Esophagus muscularis mucosa (tissue), 4 donors: ENCODE data around the gene OPRL1. TPM values are rescaled to one million over a fixed set of nuclear protein-coding genes. Genes with fewer than 3 reads are reported as not detected.
"Not testable (repeated sequence)": the region's sequence is repeated elsewhere in the genome, so short reads cannot be mapped to it uniquely, and the experiment has no call there.

ENCODE experiments used
- DNase-seq: peaks from one replicate; pipeline ENCODE4 v3.0.0-alpha.2; 2017; ENCODE audit errors: extremely low spot score
- H3K27ac ChIP-seq, 4 donors: fragments of 200-600 bp; sonication (generic); replicated peaks in 1 of 4; 1 replicate in 3 of 4; 2 replicates in 1 of 4; pipeline ENCODE4 v1.5.1; 2016 to 2019; ENCODE audit warnings: mild to moderate bottlenecking in 1 of 4
- H3K27me3 ChIP-seq, 4 donors: fragments of 200-600 bp; sonication (generic); one replicate each; pipeline versions ENCODE4 v1.5.1 to v1.6.0; 2016 to 2019
- H3K36me3 ChIP-seq, 4 donors: fragments of 200-600 bp; sonication (generic); one replicate each; pipeline ENCODE4 v1.5.1; 2016 to 2019
- H3K4me1 ChIP-seq, 4 donors: fragments of 200-600 bp; sonication (generic); one replicate each; pipeline ENCODE4 v1.5.1; 2016 to 2019
- H3K4me3 ChIP-seq, 4 donors: fragments of 200-600 bp; sonication (generic); 1 replicate in 2 of 4; 2 replicates in 2 of 4; pipeline ENCODE4 v1.5.1; 2016 to 2019; ENCODE audit warnings: mild to moderate bottlenecking in 4 of 4, moderate library complexity in 1 of 4
- H3K9me3 ChIP-seq, 4 donors: fragments of 200-600 bp; sonication (generic); 1 replicate in 3 of 4; 2 replicates in 1 of 4; pipeline ENCODE4 v1.5.1; 2016 to 2019
- EP300 ChIP-seq: sonication (generic); formaldehyde crosslinking; IDR thresholded peaks from one replicate; pipeline ENCODE4 v1.6.1; 2017; ENCODE audit warnings: antibody characterized with exemption
- POLR2A ChIP-seq: fragments of 450-650 bp; IDR thresholded peaks from one replicate; pipeline ENCODE4 v1.6.1; 2017; ENCODE audit warnings: antibody characterized with exemption, moderate library complexity, mild to moderate bottlenecking, low read depth
- POLR2AphosphoS5 ChIP-seq, 2 donors: sonication (generic); formaldehyde crosslinking; IDR thresholded peaks; one replicate each; pipeline ENCODE4 v1.6.1; 2017; ENCODE audit warnings: antibody characterized with exemption in 2 of 2
- WGBS: methylation state at CpG from one replicate; pipeline ENCODE4 v1.1.5; 2018; 5-methylcytosine and 5-hydroxymethylcytosine counted together
- intact Hi-C: fragments of 100-400 bp; cut with DNase I; formaldehyde crosslinking; loops from one replicate; pipeline ENCODE4 v1.15.1; 2023
- total RNA-seq, 4 donors: library from RNA; depleted of rRNA; stranded (reverse); fragments of >200 nt; gene quantifications; one replicate each; pipeline versions ENCODE4 v1.1.0 to v1.2.1, GENCODE V29; 2016
- TF ChIP-seq, protein P1 (sequence below), 3 experiments: fragments of 200-600 bp in 2 of 3; fragments of 450-650 bp in 1 of 3; sonication (generic) in 2 of 3; IDR thresholded peaks; one replicate each; pipeline ENCODE4 v1.5.1; 2017 to 2019; ENCODE audit warnings: antibody characterized with exemption in 3 of 3, mild to moderate bottlenecking in 2 of 3, moderate library complexity in 1 of 3

The OPRL1 gene
- total RNA-seq, 4 donors from 2014 or later: 0.42 to 1.4 (median 0.87) TPM

DNA sequence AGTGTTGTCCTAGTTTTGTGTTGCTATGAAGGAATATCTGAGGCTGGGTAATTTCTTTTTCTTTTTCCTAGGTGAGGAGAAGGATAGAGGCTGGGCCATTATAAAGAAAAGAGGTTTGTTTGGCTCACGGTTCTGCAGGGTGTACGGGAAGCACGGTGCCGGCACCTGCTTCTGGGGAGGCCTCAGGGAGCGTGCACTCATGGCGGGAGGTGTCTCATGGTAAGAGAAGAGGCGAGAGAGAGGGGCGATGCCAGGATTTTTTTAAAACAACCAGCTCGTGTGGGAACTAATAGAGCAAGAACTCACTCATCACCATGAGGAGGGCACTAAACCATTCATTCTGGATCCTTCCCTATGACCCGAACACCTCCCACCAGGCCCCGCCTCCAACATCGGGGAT lies 41.7 kb downstream of the OPRL1 start:
- no peak overlapping the region for H3K27ac ChIP-seq
- TF ChIP-seq POLR2A (no peak), EP300 (no peak), POLR2AphosphoS5 (IDR thresholded peaks at IDR 0.05) (no peak)
- TF ChIP-seq, protein P1, sequence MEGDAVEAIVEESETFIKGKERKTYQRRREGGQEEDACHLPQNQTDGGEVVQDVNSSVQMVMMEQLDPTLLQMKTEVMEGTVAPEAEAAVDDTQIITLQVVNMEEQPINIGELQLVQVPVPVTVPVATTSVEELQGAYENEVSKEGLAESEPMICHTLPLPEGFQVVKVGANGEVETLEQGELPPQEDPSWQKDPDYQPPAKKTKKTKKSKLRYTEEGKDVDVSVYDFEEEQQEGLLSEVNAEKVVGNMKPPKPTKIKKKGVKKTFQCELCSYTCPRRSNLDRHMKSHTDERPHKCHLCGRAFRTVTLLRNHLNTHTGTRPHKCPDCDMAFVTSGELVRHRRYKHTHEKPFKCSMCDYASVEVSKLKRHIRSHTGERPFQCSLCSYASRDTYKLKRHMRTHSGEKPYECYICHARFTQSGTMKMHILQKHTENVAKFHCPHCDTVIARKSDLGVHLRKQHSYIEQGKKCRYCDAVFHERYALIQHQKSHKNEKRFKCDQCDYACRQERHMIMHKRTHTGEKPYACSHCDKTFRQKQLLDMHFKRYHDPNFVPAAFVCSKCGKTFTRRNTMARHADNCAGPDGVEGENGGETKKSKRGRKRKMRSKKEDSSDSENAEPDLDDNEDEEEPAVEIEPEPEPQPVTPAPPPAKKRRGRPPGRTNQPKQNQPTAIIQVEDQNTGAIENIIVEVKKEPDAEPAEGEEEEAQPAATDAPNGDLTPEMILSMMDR (IDR thresholded peaks at IDR 0.05): no peak
- no peaks in the 10 kb centered on the region for H3K36me3 ChIP-seq
- H3K9me3 ChIP-seq: no peaks in the 10 kb centered on the region
- DNase-seq: no peak
- peaks cover 0 to 8% (median 7%) of the 10 kb centered on the region in 4 donors for H3K4me1 ChIP-seq
- intact Hi-C loops: loop anchor here (5.0 kb wide), 1 partner anchor 39 kb away; the partner anchor contains the start of genes LKAAEAR1 and OPRL1
- peaks cover 0 to 43% (median 5%) of the 10 kb centered on the region in 4 donors for H3K27me3 ChIP-seq
- 86% methylated on average over 12 of the region's 12 CpGs for WGBS
- no peak overlapping the region for H3K4me3 ChIP-seq

DNA sequence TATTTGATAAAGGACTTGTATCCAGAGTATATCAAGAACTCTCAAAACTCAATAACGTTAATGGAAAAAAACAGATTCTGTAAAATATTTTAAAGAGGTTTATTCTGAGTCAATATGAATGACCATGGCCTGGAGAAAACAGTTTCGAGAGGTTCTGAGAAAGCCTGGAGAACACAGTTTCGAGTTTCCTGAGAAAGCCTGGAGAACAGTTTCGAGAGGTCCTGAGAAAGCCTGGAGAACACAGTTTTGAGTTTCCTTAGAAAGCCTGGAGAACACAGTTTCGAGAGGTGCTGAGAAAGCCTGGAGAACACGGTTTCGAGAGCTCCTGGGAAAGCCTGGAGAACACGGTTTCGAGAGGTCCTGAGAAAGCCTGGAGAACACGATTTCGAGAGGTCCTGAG lies 43.0 kb downstream of the OPRL1 start:
- DNase-seq, H3K4me3 ChIP-seq, H3K36me3 ChIP-seq, H3K4me1 ChIP-seq, H3K9me3 ChIP-seq, H3K27ac ChIP-seq: not testable (repeated sequence)
- intact Hi-C loops: loop anchor here (5.0 kb wide), 1 partner anchor 41 kb away; the partner anchor contains the start of genes LKAAEAR1 and OPRL1
- 87% methylated on average over 11 of the region's 11 CpGs for WGBS
- peaks cover 0 to 43% (median 5%) of the 10 kb centered on the region in 4 donors for H3K27me3 ChIP-seq

DNA sequence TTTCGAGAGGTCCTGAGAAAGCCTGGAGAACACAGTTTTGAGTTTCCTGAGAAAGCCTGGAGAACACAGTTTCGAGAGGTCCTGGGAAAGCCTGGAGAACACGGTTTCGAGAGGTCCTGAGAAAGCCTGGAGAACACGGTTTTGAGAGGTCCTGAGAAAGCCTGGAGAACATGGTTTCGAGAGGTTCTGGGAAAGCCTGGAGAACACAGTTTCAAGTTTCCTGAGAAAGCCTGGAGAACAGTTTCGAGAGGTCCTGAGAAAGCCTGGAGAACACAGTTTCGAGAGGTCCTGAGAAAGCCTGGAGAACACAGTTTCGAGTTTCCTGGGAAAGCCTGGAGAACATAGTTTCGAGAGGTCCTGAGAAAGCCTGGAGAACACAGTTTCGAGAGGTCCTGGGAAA lies 43.6 kb downstream of the OPRL1 start:
- H3K4me3 ChIP-seq, H3K27ac ChIP-seq, H3K4me1 ChIP-seq, H3K36me3 ChIP-seq, H3K9me3 ChIP-seq, DNase-seq: not testable (repeated sequence)
- 89% methylated on average over 11 of the region's 11 CpGs for WGBS
- peaks cover 0 to 49% (median 5%) of the 10 kb centered on the region in 4 donors for H3K27me3 ChIP-seq
- intact Hi-C loops: loop anchor here (5.0 kb wide), 1 partner anchor 41 kb away; the partner anchor contains the start of genes LKAAEAR1 and OPRL1

DNA sequence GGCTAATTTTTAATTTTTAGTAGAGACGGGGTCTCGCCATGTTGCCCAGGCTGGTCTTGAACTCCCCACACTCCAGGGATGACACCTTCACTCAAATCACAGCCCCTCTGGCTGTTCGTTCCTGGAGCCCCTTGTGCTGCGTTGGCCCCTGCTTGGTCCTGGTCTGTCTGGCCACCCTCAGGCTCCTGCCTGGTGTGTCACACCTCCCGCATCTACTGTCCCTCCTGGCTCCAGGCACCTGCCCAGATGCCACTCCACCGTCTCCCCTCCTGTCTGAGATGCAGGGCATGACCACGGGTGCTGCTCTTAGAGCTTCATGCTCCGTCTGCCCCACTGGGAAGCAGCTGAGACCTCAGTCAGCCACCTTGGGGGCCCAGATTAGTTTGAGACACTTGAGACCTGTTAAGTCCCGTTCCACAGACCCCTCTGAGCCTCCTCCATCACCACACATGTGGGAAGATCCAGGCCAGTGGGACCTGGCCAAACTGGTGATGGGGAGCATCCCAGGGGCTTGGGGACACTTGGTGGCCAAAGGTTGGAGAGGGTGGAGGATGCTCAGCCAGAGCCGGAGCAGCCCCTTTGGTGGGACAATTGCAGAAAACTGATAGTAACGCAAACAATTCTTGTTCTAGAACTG lies 49.4 kb downstream of the OPRL1 start:
- no peak for TF ChIP-seq POLR2A
- TF ChIP-seq, protein P1 (IDR thresholded peaks at IDR 0.05): no peak
- TF ChIP-seq POLR2AphosphoS5 (IDR thresholded peaks at IDR 0.05): no peak
- TF ChIP-seq EP300: no peak
- H3K36me3 ChIP-seq: no peaks in the 10 kb centered on the region
- DNase-seq: no peak
- no peak overlapping the region for H3K4me3 ChIP-seq
- peaks cover 0 to 48% (median 0%) of the 10 kb centered on the region in 4 donors for H3K27me3 ChIP-seq
- intact Hi-C loops: no loop called here
- WGBS: 82% methylated on average over 11 of the region's 11 CpGs
- H3K27ac ChIP-seq: no peak overlapping the region
- no peaks in the 10 kb centered on the region for H3K4me1 ChIP-seq
- H3K9me3 ChIP-seq: no peaks in the 10 kb centered on the region

DNA sequence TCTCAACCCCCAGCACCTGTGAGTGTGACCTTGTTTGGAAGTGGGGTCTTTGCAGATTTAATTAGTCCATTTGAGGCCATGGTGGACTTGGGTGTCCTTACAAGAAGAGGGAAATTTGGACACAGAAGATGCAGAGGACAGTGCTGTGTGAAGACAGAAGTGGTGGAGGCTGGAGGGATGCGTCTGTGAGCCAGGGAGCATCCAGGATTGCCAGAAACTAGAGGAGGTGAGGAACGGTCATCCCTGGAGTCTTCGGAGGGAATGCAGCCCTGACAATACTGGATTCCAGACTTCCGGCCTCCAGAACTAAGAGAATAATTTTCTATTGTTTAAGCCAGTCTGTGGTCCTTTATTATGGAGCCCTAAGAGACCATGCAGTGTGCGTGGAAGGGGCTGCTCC lies 50.4 kb downstream of the OPRL1 start:
- no peak overlapping the region for H3K27ac ChIP-seq
- TF ChIP-seq EP300 (no peak), POLR2AphosphoS5 (IDR thresholded peaks at IDR 0.05) (no peak)
- 68% methylated on average over 5 of the region's 5 CpGs for WGBS
- H3K9me3 ChIP-seq: no peaks in the 10 kb centered on the region
- no peak overlapping the region for H3K4me3 ChIP-seq
- H3K4me1 ChIP-seq: no peaks in the 10 kb centered on the region
- no peak for DNase-seq
- H3K27me3 ChIP-seq: peaks cover 0 to 44% (median 0%) of the 10 kb centered on the region in 4 donors
- intact Hi-C loops: no loop called here
- no peaks in the 10 kb centered on the region for H3K36me3 ChIP-seq

DNA sequence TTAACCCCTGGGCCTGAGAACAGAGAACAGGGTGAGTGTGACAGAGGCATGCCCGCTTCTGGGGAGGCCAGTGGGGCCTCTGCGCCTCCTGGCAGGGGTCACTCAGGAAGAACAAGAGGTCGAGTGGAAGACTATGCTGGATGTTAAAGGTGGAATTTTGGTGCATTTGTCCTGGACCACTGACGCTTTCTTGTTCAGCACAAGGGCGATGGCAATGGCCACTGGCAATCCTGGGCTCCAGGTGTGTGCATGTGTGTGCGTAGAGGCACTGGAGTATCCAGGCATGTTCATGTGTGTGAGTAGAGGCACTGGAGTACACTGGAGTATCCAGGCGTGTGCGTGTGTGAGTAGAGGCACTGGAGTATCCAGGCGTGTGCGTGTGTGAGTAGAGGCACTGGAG lies 51.0 kb downstream of the OPRL1 start:
- H3K27ac ChIP-seq: no peak overlapping the region
- 86% methylated on average over 10 of the region's 10 CpGs for WGBS
- intact Hi-C loops: no loop called here

More for the DNA sequence above, 51.0 kb downstream of the OPRL1 start:
- no peaks in the 10 kb centered on the region for H3K4me1 ChIP-seq
- no peaks in the 10 kb centered on the region for H3K9me3 ChIP-seq
- no peak for TF ChIP-seq EP300
- no peak for TF ChIP-seq POLR2A
- TF ChIP-seq POLR2AphosphoS5 (IDR thresholded peaks at IDR 0.05): no peak
- TF ChIP-seq, protein P1 (IDR thresholded peaks at IDR 0.05): no peak
- DNase-seq: no peak
- no peaks in the 10 kb centered on the region for H3K36me3 ChIP-seq
- H3K4me3 ChIP-seq: no peak overlapping the region
- peaks cover 0 to 49% (median 0%) of the 10 kb centered on the region in 4 donors for H3K27me3 ChIP-seq
